ENCODE results near the gene B3GAT1. TPM values are rescaled to one million over a fixed set of nuclear protein-coding genes. Genes with fewer than 3 reads are reported as not detected.

Gene B3GAT1
- total RNA-seq, 1 experiment from 2014 or later, result 3.7 TPM

DNA sequence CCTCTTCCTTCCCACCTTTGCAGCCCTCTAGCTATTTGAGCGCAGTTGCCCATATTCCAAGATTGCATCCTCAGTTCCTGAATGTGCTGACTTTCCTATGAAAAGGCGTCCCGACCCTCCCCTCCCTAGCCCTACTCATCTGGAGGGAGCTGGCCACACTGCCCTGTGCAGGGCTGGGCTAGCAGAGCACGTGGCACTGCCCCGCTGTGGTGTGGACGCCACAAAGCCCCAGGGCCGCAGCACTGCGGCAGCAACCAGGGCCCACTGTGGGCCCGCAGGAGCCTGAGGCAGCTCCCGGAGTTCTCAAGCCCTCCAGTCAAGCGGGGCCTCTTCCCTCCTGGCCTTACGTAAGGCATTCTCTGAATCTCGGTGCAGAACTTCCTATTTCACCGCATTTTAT lies 27.6 kb downstream of the B3GAT1 start:
- Histone ChIP-seq H3K27ac (ENCODE audit: low read depth, low read length, poor library complexity, severe bottlenecking) (no peak overlapping the region), H3K36me3 (ENCODE audit: insufficient read depth, low read length, poor library complexity, severe bottlenecking) (no peaks in the 10 kb centered on the region), H3K9me3 (ENCODE audit: low read depth, low read length, poor library complexity, severe bottlenecking) (no peaks in the 10 kb centered on the region), H3K4me3 (ENCODE audit: low read depth, low read length, poor library complexity, severe bottlenecking) (no peak overlapping the region), H3K4me1 (ENCODE audit: insufficient read depth, low read length, poor library complexity, severe bottlenecking) (no peaks in the 10 kb centered on the region), H3K27me3 (replicated peaks; ENCODE audit: insufficient read depth, low read depth, low read length, poor library complexity) (no peaks in the 10 kb centered on the region)
- ChIA-PET POLR2A (ENCODE audit: low non-redundant PET) (no interaction called here), CTCF (no interaction called here)
- BruUV-seq (replicated peaks), result no TSS peak
- DNase-seq (ENCODE audit: low spot score), result no peak
- TF ChIP-seq, protein P1, sequence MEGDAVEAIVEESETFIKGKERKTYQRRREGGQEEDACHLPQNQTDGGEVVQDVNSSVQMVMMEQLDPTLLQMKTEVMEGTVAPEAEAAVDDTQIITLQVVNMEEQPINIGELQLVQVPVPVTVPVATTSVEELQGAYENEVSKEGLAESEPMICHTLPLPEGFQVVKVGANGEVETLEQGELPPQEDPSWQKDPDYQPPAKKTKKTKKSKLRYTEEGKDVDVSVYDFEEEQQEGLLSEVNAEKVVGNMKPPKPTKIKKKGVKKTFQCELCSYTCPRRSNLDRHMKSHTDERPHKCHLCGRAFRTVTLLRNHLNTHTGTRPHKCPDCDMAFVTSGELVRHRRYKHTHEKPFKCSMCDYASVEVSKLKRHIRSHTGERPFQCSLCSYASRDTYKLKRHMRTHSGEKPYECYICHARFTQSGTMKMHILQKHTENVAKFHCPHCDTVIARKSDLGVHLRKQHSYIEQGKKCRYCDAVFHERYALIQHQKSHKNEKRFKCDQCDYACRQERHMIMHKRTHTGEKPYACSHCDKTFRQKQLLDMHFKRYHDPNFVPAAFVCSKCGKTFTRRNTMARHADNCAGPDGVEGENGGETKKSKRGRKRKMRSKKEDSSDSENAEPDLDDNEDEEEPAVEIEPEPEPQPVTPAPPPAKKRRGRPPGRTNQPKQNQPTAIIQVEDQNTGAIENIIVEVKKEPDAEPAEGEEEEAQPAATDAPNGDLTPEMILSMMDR (conservative IDR thresholded peaks at IDR 0.05; ENCODE audit: low read depth, low read length), result no peak
- TF ChIP-seq EZH2 (IDR thresholded peaks at IDR 0.05; ENCODE audit: borderline replicate concordance, low read depth, low read length, poor library complexity, severe bottlenecking), result no peak
- intact Hi-C loops (cut with micrococcal nuclease; ENCODE audit: unreplicated experiment), result no loop called here

DNA sequence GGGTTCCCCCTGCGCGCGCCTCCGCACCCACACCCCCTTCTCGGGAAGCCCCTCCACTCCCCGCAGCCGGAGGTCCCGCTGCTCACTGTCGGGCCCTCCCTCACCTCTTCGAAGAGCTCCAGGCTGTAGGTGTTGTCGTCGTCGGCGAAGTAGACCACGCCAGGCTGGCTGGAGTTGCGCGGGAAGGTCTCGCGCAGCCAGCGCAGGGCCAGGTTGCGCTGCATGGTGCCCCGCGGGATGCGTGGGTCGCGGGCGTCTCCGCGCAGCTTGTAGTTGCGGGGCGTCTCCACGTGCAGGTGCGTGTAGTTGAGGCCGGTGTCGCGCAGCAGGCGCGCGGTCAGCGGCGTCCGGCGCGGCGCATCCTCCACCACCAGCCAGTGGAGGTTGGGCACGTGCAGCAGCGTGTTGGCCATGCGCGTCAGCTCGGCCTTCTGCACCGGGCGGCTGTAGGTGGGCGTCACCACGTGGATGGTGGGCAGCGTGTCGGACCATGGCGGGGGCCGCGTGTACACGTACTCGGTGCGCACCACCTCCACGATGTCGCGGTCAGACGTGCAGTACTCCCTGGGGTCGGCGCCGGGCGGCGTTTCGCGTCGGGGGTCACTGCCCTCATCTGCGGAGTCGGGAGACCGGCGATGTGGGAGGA lies 28.3 kb downstream of the B3GAT1 start:
- H3K4me3 ChIP-seq (ENCODE audit: low read depth, low read length, poor library complexity, severe bottlenecking), result no peak overlapping the region
- no peaks in the 10 kb centered on the region for H3K9me3 ChIP-seq (ENCODE audit: low read depth, low read length, poor library complexity, severe bottlenecking)
- H3K27ac ChIP-seq (ENCODE audit: low read depth, low read length, poor library complexity, severe bottlenecking), result no peak overlapping the region
- no peaks in the 10 kb centered on the region for H3K36me3 ChIP-seq (ENCODE audit: insufficient read depth, low read length, poor library complexity, severe bottlenecking)
- ChIA-PET POLR2A (ENCODE audit: low non-redundant PET) (no interaction called here), CTCF (no interaction called here)
- no peaks in the 10 kb centered on the region for H3K27me3 ChIP-seq (replicated peaks; ENCODE audit: insufficient read depth, low read depth, low read length, poor library complexity)
- BruUV-seq (replicated peaks), result no TSS peak
- H3K4me1 ChIP-seq (ENCODE audit: insufficient read depth, low read length, poor library complexity, severe bottlenecking), result no peaks in the 10 kb centered on the region
- no peak for DNase-seq (ENCODE audit: low spot score)
- TF ChIP-seq, protein P1 (conservative IDR thresholded peaks at IDR 0.05; ENCODE audit: low read depth, low read length), result no peak
- TF ChIP-seq EZH2 (IDR thresholded peaks at IDR 0.05; ENCODE audit: borderline replicate concordance, low read depth, low read length, poor library complexity, severe bottlenecking), result no peak
- intact Hi-C loops (cut with micrococcal nuclease; ENCODE audit: unreplicated experiment), result no loop called here

DNA sequence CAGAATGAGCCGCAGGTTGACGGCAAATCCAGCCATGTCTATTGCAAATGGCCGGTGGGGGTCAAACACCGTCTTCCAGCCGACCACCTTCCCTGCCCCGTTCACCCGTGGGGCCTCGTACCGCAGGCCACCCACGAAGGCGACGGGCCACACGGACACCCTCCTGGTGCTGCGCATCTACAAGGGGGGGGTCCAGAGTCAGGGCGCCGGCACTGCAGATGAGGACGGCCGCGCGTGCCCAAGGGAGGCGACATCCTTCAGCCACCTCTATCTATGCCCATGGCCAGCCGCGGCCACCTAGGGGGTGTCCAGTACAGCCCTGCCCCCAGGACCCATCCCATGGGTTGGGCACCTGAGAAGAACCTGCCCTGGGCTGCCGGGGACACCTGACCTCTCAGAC lies 29.2 kb downstream of the B3GAT1 start:
- ChIA-PET POLR2A (ENCODE audit: low non-redundant PET) (no interaction called here), CTCF (no interaction called here)
- Histone ChIP-seq H3K36me3 (ENCODE audit: insufficient read depth, low read length, poor library complexity, severe bottlenecking) (no peaks in the 10 kb centered on the region), H3K4me1 (ENCODE audit: insufficient read depth, low read length, poor library complexity, severe bottlenecking) (no peaks in the 10 kb centered on the region), H3K27me3 (replicated peaks; ENCODE audit: insufficient read depth, low read depth, low read length, poor library complexity) (no peaks in the 10 kb centered on the region), H3K4me3 (ENCODE audit: low read depth, low read length, poor library complexity, severe bottlenecking) (no peak overlapping the region), H3K27ac (ENCODE audit: low read depth, low read length, poor library complexity, severe bottlenecking) (no peak overlapping the region), H3K9me3 (ENCODE audit: low read depth, low read length, poor library complexity, severe bottlenecking) (no peaks in the 10 kb centered on the region)
- TF ChIP-seq, protein P1 (conservative IDR thresholded peaks at IDR 0.05; ENCODE audit: low read depth, low read length), result no peak
- TF ChIP-seq EZH2 (IDR thresholded peaks at IDR 0.05; ENCODE audit: borderline replicate concordance, low read depth, low read length, poor library complexity, severe bottlenecking), result no peak
- BruUV-seq (replicated peaks), result no TSS peak
- DNase-seq (ENCODE audit: low spot score), result no peak
- intact Hi-C loops (cut with micrococcal nuclease; ENCODE audit: unreplicated experiment), result no loop called here

Measured in A673 (cell line).